ENCODE results near the gene TUBA3D.
A peak's percentile ranks its signal among the peaks of the same experiment; 100 is the strongest.
"Not testable (repeated sequence)": the region's sequence is repeated elsewhere in the genome, so short reads cannot be mapped to it uniquely, and the experiment has no call there.

Gene TUBA3D

DNA sequence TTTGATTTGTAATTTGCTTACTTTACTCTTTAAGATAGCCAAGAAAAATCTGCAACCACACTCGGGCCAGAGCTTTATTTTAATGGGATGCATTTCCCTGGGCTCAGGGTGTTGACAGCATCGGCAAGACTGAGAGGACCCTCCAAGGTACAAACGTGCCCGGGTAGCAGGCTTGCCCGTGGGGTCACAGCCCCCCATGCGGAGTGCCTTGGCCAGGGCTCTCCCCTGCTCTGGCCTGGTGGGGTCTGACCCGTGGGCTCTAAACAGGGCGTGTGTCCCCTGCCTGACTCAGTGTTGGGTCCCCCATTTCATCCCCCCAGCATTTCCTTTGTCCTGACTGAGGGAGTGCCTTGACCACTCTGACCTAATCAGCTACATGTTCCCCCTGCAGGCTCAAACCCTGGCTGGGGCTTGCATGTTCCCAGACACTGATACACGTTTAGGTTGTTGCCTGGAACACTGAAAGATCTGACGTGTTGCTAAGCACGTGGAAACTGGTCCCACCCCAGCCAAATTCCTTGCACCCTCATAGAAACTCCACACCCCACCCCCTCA lies 9.1 kb downstream of the TUBA3D start:
- DNase-seq: not testable (repeated sequence)

DNA sequence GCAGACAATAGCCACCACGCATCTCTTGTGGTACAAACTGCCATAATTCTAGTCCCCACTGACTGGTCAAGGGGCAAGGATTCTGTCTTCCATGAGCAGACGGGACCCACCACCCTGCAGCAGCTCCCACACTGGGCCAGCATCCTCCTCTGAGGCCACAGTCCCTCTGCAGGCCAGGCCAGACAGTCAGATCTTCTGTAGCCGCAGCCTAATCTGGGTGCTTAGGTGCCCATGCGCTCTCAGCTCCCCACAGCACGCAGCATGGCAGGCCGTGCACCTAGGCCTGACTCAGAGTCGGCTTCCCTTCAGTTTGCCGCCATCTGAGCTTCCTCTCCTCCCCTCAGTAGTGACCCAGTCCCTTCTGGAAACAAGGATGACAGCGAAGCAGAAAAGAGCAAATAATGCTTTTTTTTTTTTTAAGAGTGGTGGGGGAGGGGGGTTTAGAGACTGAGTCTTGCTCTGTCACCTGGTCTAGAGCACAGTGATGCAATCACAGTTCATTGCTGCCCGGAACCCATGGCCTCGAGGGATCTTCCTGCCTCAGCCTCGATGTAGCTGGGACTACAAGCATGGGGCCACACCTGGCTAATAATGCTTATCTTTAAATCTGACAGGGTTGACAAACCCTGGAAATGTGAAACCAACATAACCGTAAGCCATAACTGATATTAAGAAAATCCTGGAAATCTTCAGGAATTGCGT lies 10.4 kb downstream of the TUBA3D start:
- not testable (repeated sequence) for DNase-seq

GRCh38 chr2:131488306-131489205 lies 12.6 kb downstream of the TUBA3D start:
- no peak for DNase-seq

DNA sequence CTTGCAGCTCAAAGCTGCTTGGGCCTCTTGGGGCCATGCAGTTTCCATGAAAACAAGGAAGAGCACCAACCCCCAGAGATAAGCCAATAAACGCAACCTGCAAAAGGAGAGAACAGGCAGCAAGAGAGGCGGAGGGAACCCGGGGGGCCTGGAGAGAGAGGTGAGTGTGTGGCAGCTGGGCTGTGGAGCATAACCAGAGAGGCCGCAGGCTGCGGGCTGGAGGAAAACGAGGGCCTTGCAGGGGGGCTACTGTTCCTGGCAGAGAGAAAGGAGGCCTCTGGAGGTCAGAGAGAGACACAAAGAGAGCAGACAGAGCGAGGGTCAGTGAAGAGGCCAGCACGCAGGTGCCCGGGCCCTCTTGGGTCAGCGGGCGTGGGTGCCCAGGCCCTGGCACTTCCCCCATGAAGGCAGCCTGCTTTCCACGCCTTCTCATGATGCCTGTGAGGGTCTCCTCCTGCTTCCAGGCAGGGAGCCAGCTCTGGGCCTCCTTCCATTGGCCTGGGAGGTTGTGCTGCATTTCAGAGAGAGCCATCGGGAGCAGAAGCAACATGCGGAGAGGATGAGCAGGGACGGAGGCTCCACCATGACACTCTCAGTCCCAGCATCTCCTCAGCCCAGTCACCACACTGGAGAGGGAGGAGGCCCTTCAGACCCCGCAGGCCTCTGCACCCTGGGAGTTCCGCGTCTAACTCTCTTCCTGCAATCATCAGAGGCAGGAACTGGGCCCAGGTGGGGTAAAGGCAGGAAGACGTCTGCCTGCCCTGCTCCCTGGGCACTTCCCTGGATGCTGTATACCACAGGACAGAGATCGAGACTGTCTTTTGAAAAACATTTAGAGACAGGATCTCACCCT lies 14.9 kb downstream of the TUBA3D start:
- DNase-seq: not testable (repeated sequence)

DNA sequence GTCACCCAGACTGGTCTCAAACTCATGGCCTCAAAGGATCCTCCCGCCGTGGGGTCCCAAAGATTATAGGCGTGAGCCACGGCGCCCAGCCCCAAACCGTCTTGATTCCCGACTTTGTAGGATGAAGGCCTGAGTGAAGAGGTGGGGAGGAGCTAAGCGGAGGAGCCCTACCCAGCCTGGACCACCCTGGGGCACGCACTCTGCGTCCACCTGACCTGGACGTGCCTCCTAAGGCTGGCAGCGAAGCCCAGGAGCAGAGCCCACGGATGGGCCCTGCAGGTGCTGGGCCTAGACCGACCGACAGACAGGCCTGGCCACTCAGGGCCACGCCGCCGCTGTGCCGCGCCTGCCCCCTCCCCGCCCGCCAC lies 15.5 kb downstream of the TUBA3D start:
- DNase-seq: not testable (repeated sequence)

GRCh38 chr2:131492015-131492417 lies 16.1 kb downstream of the TUBA3D start, which contains the start of gene MZT2A:
Gene MZT2A, minus strand, starts transcription at chr2:131492397. Its CDS starts 21 bp downstream, at chr2:131492376.
- DNase-seq: not testable (repeated sequence)

- peak; percentile 88 for DNase-seq
Measured at GRCh38 chr2:131492418-131493198, 16.7 kb downstream of the TUBA3D start.

DNA sequence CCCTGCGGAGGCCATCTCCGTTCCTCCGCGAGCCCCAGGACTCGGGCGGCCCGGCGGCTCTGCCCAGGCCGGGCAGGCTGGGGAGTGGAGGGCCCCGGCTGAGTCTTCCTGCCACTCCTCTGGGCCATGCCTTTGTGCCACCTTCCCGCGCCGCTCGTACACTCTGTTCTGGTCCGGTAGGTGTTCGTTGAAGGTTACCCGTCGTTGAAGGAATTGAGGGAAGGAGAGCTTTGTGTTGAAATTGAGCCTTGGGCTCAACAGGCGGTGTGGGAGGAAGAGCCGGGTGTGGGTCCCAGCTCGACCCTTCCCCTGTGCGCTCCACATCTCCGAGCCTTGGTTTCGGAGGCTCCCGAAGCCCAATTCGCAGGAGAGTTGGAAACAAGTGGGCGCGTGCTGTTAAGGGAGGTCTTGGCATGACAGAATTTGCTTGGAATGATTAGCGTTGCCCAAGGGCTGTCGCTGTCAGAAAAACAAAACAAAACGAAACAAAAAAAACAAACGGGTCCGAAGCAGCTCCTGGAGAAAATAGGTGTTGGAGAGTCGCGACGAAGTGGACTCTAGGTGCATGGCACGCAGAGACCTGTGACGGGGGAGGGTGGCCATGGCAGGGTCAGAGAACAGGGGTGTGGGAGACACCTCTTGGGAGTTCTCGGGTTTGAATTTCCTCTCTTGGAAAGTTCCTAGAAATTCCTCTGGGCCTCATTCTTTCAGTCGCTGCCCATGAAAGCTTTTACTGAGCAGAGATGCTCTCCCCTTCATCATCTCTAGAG lies 17.5 kb downstream of the TUBA3D start:
- DNase-seq: no peak

DNA sequence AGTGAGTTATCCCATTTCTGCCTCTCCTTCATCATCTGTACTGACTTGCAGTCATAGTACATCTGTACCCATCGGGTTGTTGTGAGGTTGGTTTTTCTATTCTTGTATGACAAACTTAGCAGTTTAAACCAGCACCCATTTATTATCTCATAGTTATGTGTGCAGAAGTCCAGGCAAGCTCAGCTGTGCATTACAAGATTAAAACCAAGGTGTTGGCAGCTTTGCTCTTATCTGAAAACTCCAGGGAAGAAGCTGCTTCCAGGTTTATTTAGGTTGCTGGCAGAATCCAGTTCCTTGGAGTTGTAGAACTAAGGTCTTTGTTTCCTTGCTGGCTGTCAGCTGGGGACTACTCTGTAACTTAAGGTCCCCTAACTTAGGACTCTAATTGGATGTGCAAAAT lies 19.6 kb downstream of the TUBA3D start:
- DNase-seq: not testable (repeated sequence)

DNA sequence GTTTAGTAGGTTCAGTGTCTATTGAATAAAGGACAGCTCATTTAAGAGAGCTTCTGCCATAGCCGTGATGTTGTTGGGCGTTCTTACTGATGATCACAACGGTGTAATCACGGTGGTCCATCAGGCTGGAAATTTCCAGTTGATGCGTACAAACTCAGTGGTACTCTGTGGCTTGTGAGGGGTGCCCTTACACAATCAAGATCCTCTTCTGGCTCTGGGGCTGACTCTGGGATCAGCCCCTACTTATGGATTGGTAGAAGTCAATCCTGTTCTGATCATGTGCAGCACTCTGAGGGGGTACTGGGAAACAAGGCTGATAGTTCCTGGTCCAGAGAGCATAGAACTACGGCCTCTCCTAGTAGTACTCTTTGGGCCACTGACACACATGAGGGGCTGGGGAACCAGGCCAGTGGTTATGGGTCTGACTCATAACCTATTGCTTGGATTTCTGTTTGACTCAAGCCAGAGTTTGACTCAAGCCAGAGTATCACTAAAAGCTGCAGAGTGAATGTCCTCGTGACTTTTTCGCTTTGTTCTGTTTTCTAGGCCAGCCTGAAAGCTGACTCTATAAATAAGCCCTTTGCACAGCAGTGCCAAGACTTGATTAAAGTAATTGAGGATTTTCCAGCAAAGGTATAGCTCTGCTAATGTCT lies 22.5 kb downstream of the TUBA3D start:
- peak; percentile 0 for DNase-seq

- DNase-seq: not testable (repeated sequence)
Measured at GRCh38 chr2:131503587-131503986, 27.7 kb downstream of the TUBA3D start.

DNA sequence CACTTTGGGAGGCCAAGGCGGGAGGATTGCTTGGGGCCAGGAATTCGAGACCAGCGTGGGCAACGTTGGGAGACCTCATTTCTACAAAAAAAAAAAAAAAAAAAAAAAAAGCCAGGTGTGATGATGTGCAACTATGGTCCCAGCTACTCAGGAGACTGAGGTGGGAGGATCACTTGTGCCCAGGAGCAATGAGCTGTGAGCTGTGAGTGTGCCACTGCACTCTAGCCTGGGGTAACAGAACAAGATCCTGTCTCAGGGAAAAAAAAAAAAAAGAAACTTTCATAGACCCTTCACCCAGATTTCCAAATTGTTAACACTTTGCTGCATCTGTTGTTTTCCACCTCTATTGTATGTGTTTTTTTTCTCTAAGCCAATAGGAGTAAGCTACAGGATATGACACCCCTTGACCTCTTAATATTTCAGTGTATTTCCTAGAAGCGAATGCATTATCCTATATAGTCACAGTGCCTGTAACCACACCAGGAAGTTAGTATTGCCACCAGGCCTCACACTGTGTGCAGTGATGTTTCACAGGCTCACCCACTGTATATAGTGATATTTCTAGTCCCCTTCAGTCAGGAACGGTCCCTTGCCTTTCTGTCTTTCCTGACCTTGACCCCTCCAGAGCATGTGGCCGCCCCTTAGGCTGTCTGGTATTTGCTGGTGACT lies 28.3 kb downstream of the TUBA3D start:
- DNase-seq: not testable (repeated sequence)

DNA sequence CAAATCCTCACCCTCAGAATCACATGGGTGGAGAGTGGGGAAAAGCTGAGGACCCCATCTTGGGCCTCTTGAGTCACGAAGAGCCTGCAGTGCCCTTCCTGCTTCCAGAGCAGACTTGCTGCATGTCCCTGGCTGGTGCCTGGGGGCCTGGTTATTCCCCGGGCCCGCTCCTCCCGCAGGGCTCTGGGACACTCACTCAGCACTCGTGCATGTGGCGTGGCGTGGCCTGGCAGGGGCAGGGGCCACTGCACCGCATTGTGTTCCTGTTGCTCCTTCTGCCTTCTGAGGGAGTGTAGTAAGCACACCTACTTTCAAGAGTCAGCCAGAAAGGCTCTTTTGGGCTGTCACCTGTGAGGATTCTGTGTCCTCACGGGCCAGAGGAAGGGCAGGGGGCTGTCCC lies 33.7 kb downstream of the TUBA3D start:
- DNase-seq: no peak

- not testable (repeated sequence) for DNase-seq
Measured at GRCh38 chr2:131511291-131511968, 35.5 kb downstream of the TUBA3D start.

GRCh38 chr2:131511969-131512870 lies 36.3 kb downstream of the TUBA3D start:
- DNase-seq: peak; percentile 8

- not testable (repeated sequence) for DNase-seq
Measured at GRCh38 chr2:131514408-131515166, 38.7 kb downstream of the TUBA3D start.

DNA sequence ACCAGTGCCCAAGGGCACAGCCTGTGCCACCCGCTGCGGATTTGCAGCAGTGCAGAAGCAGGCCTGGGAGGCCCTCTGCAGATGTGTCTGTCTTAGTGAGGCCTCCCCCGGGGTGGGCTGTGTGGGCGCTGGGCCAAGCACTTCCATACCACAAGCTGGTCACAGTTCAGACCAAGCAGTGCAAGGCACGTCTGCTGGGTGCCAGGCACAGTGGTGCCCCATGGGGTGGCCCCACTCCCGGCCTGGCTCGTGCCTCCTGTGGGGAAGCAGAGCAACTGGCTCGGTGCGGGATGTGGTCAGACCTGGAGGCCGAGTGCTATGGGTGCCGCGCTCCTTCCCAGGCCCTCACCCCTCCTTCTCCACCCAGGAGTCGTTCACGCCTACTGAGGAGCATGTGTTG lies 39.3 kb downstream of the TUBA3D start:
- DNase-seq: not testable (repeated sequence)

All from midbrain (tissue), 1 donor.